Tibial nerve (tissue), 4 donors: ENCODE results near the gene ASIP. TPM values are rescaled to one million over a fixed set of nuclear protein-coding genes. Genes with fewer than 3 reads are reported as not detected.

Experiments
- DNase-seq, 2 donors: peaks; one replicate each; pipeline ENCODE4 v3.0.0-alpha.2; 2019; ENCODE audit warnings: low spot score in 2 of 2
- H3K27ac ChIP-seq, 4 donors: fragments of 200-600 bp; sonication (generic) in 3 of 4; one replicate each; pipeline ENCODE4 v1.5.1; 2017 to 2019; ENCODE audit warnings: mild to moderate bottlenecking in 1 of 4
- H3K27me3 ChIP-seq, 2 donors: fragments of 200-600 bp; sonication (generic) in 1 of 2; one replicate each; pipeline versions ENCODE4 v1.5.1 to v1.6.0; 2017 to 2019
- H3K36me3 ChIP-seq, 3 donors: fragments of 200-600 bp; sonication (generic); one replicate each; pipeline ENCODE4 v1.5.1; 2018 to 2019
- H3K4me1 ChIP-seq, 4 donors: fragments of 200-600 bp; sonication (generic) in 3 of 4; one replicate each; pipeline ENCODE4 v1.5.1; 2017 to 2019
- H3K4me3 ChIP-seq, 4 donors: fragments of 200-600 bp; sonication (generic) in 3 of 4; one replicate each; pipeline ENCODE4 v1.5.1; 2017 to 2019; ENCODE audit warnings: mild to moderate bottlenecking in 1 of 4, moderate library complexity in 1 of 4
- H3K9me3 ChIP-seq, 4 donors: fragments of 200-600 bp; sonication (generic) in 3 of 4; one replicate each; pipeline ENCODE4 v1.5.1; 2017 to 2019
- CTCF ChIP-seq, 5 experiments: fragments of 200-600 bp in 3 of 5; fragments of 450-650 bp in 2 of 5; sonication (generic) in 3 of 5; IDR thresholded peaks; one replicate each; pipeline ENCODE4 v1.5.1; 2016 to 2019; ENCODE audit warnings: antibody characterized with exemption in 5 of 5, mild to moderate bottlenecking in 3 of 5, moderate library complexity in 2 of 5
- EP300 ChIP-seq, 2 donors: sonication (generic); formaldehyde crosslinking; IDR thresholded peaks; one replicate each; pipeline ENCODE4 v1.6.1; 2017; ENCODE audit warnings: antibody characterized with exemption in 2 of 2, mild to moderate bottlenecking in 1 of 2
- POLR2A ChIP-seq, 2 donors: fragments of 450-650 bp; IDR thresholded peaks; one replicate each; pipeline ENCODE4 v1.6.1; 2017; ENCODE audit warnings: antibody characterized with exemption in 2 of 2, mild to moderate bottlenecking in 2 of 2, moderate library complexity in 2 of 2
- WGBS, 2 donors: methylation state at CpG; one replicate each; pipeline ENCODE4 v1.1.5; 2018; 5-methylcytosine and 5-hydroxymethylcytosine counted together
- total RNA-seq, 4 donors: library from RNA; depleted of rRNA; stranded (reverse); fragments of >200 nt; gene quantifications; one replicate each; pipeline ENCODE4 v1.1.0, GENCODE V29; 2016

ASIP gene
- total RNA-seq, 4 donors from 2014 or later: 1.4 to 10.5 (median 3.3) TPM; not detected in 1

- TF ChIP-seq POLR2A (IDR thresholded peaks at IDR 0.05): no peak
- TF ChIP-seq CTCF (IDR thresholded peaks at IDR 0.05): no peak
- peak; percentile 26 to 73 for TF ChIP-seq EP300 (IDR thresholded peaks at IDR 0.05)
- peak in 1 of 2 donors; percentile 55 for DNase-seq
- H3K4me1 ChIP-seq: peaks cover 0 to 20% (median 9%) of the 10 kb centered on the region in 4 donors
- peak overlapping the region in 2 of 4 donors; percentile 36 to 59 for H3K27ac ChIP-seq
- H3K9me3 ChIP-seq: no peaks in the 10 kb centered on the region
- no peak overlapping the region for H3K4me3 ChIP-seq
- H3K36me3 ChIP-seq: peaks cover 0 to 17% (median 0%) of the 10 kb centered on the region in 3 donors
- peaks cover 0 to 7% of the 10 kb centered on the region in 2 donors for H3K27me3 ChIP-seq
- 81 to 83% methylated on average over 9 of the region's 9 CpGs for WGBS, 2 donors
These were observed 28.9 kb downstream of the ASIP start for GRCh38 chr20:34269996-34270627.

- TF ChIP-seq CTCF (IDR thresholded peaks at IDR 0.05): no peak
- TF ChIP-seq POLR2A (IDR thresholded peaks at IDR 0.05): no peak
- TF ChIP-seq EP300 (IDR thresholded peaks at IDR 0.05): no peak
- peaks cover 0 to 36% (median 0%) of the 10 kb centered on the region in 3 donors for H3K36me3 ChIP-seq
- 62 to 81% methylated on average over 2 of the region's 2 CpGs for WGBS, 2 donors
- no peak overlapping the region for H3K4me3 ChIP-seq
- no peak overlapping the region for H3K27ac ChIP-seq
- peaks cover 0 to 20% (median 9%) of the 10 kb centered on the region in 4 donors for H3K4me1 ChIP-seq
- peaks cover 0 to 7% of the 10 kb centered on the region in 2 donors for H3K27me3 ChIP-seq
- DNase-seq: no peak
- no peaks in the 10 kb centered on the region for H3K9me3 ChIP-seq
These were observed 30.7 kb downstream of the ASIP start for GRCh38 chr20:34271956-34272355.

- Histone ChIP-seq H3K9me3 (no peaks in the 10 kb centered on the region), H3K36me3 (peaks cover 0 to 62% (median 0%) of the 10 kb centered on the region in 3 donors), H3K4me1 (peaks cover 0 to 8% (median 0%) of the 10 kb centered on the region in 4 donors), H3K4me3 (no peak overlapping the region), H3K27ac (no peak overlapping the region), H3K27me3 (no peaks in the 10 kb centered on the region)
- WGBS, 2 donors: 96% methylated on average over 7 of the region's 7 CpGs
- no peak for DNase-seq
- TF ChIP-seq POLR2A (IDR thresholded peaks at IDR 0.05) (no peak), EP300 (IDR thresholded peaks at IDR 0.05) (no peak), CTCF (IDR thresholded peaks at IDR 0.05) (no peak)
These were observed 33.5 kb downstream of the ASIP start for GRCh38 chr20:34274694-34275093.

- Histone ChIP-seq H3K36me3 (peaks cover 0 to 99% (median 6%) of the 10 kb centered on the region in 3 donors), H3K4me1 (no peaks in the 10 kb centered on the region), H3K4me3 (no peak overlapping the region), H3K9me3 (no peaks in the 10 kb centered on the region), H3K27me3 (no peaks in the 10 kb centered on the region), H3K27ac (no peak overlapping the region)
- WGBS, 2 donors: 77 to 84% methylated on average over 3 of the region's 3 CpGs
- TF ChIP-seq CTCF (IDR thresholded peaks at IDR 0.05) (no peak), EP300 (IDR thresholded peaks at IDR 0.05) (no peak), POLR2A (IDR thresholded peaks at IDR 0.05) (no peak)
- no peak for DNase-seq
These were observed 40.0 kb downstream of the ASIP start for GRCh38 chr20:34281177-34281576.

GRCh38 chr20:34282041-34282440 is 40.8 kb downstream of the ASIP start:
- Histone ChIP-seq H3K36me3 (peaks cover 0 to 97% (median 6%) of the 10 kb centered on the region in 3 donors), H3K4me1 (no peaks in the 10 kb centered on the region), H3K9me3 (no peaks in the 10 kb centered on the region), H3K27me3 (no peaks in the 10 kb centered on the region), H3K27ac (no peak overlapping the region), H3K4me3 (no peak overlapping the region)
- WGBS, 2 donors: 85 to 92% methylated on average over 4 of the region's 4 CpGs
- TF ChIP-seq POLR2A (IDR thresholded peaks at IDR 0.05) (no peak), EP300 (IDR thresholded peaks at IDR 0.05) (no peak), CTCF (IDR thresholded peaks at IDR 0.05) (no peak)
- DNase-seq: no peak
